Measurements from ENCODE around the gene EZH1. TPM values are rescaled to one million over a fixed set of nuclear protein-coding genes. Genes with fewer than 3 reads are reported as not detected.
A peak's percentile ranks its signal among the peaks of the same experiment; 100 is the strongest.

EZH1 gene
- total and polyA plus RNA-seq, 2 experiments from 2014 or later = 22.4 to 22.8 TPM

DNA sequence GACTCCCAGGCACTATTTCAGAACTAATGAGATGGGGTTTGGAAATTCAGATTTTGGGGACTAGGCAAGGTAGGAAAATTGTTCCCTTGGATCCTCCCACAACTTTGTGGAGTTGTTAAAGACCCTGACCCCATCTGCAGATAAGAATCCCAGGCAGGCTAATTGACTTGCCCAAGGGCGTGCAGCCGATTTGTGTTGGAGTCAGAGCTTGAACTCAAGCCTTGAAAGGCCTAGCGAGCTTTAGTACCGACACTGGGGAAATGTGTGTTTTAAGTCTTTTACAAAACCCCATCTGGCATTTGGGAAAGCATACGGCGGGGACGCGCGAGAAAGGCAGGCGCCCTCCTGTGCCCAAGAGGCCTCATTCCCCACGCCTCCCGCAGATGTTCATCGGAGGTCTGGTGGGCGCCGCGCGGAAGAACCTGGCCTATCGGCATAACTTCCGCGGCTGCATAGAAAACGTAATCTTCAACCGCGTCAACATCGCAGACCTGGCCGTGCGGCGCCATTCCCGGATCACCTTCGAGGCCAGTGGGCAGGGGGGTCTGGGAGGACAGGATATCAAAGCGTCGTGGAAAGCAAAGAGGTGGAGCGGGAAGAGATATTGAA, 58.2 kb downstream of the EZH1 start:
- no peaks in the 10 kb centered on the region for H4K20me1 ChIP-seq (ENCODE audit: insufficient read depth)
- in situ Hi-C loops (cut with MboI) = no loop called here
- no peak for DNase-seq
- no peak overlapping the region for H2AFZ ChIP-seq
- no peaks in the 10 kb centered on the region for H3K9me2 ChIP-seq (ENCODE audit: insufficient read depth)
- H3K27me3 ChIP-seq (replicated peaks; ENCODE audit: insufficient read depth) = no peaks in the 10 kb centered on the region
- no peaks in the 10 kb centered on the region for H3K9me3 ChIP-seq (ENCODE audit: low read depth)
- 92 to 94% methylated on average over 29 to 32 of the region's 32 CpGs for WGBS, 2 experiments (ENCODE audit: low coverage in 1 of 2, low lambda C conversion rate in 2 of 2, missing lambda C conversion rate in 2 of 2)
- peaks cover 2% of the 10 kb centered on the region; the same call in 1 of the 2 replicates for H3K79me2 ChIP-seq (ENCODE audit: insufficient read depth)
- H3K27ac ChIP-seq = no peak overlapping the region
- TF ChIP-seq EZH2phosphoT487 (IDR thresholded peaks at IDR 0.05; ENCODE audit: insufficient read depth, low read depth) (no peak), EZH2 (IDR thresholded peaks at IDR 0.05; ENCODE audit: insufficient read depth, poor library complexity, severe bottlenecking) (no peak)
- no peak overlapping the region for H3K4me2 ChIP-seq (ENCODE audit: unreplicated experiment)
- H3K4me3 ChIP-seq = no peak overlapping the region
- H3K36me3 ChIP-seq (ENCODE audit: low read depth) = no peaks in the 10 kb centered on the region
- H3K4me1 ChIP-seq (ENCODE audit: insufficient read depth) = 0 out of 2 replicates have a peak, but pooled peaks cover 6% of the 10 kb centered on the region
- peaks cover 8% of the 10 kb centered on the region for H3F3A ChIP-seq (ENCODE audit: insufficient read depth)
- H3K9ac ChIP-seq = no peak overlapping the region

DNA sequence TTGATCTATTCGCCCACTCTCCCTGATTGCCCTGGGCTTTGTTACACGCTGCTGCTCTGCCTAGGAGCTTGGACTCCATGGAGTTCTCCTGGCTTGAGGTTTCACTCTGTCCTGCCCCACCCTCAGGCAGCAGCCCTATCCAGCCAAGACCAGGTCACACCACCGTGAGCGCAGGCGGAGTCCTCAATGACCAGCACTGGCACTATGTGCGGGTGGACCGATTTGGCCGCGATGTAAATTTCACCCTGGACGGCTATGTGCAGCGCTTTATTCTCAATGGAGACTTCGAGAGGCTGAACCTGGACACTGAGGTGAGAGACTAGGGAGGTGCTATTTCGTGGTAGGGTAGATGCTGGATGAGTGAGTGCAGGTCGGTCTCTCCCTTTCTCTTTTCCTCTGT, 59.0 kb downstream of the EZH1 start:
- Histone ChIP-seq H3K36me3 (ENCODE audit: low read depth) (no peaks in the 10 kb centered on the region), H3K9ac (no peak overlapping the region), H3K27ac (no peak overlapping the region), H3K4me2 (ENCODE audit: unreplicated experiment) (no peak overlapping the region), H4K20me1 (ENCODE audit: insufficient read depth) (no peaks in the 10 kb centered on the region), H3F3A (ENCODE audit: insufficient read depth) (peaks cover 10% of the 10 kb centered on the region), H3K9me3 (ENCODE audit: low read depth) (no peaks in the 10 kb centered on the region), H3K27me3 (replicated peaks; ENCODE audit: insufficient read depth) (no peaks in the 10 kb centered on the region), H3K4me3 (no peak overlapping the region), H3K4me1 (ENCODE audit: insufficient read depth) (0 out of 2 replicates have a peak, but pooled peaks cover 8% of the 10 kb centered on the region), H3K9me2 (ENCODE audit: insufficient read depth) (no peaks in the 10 kb centered on the region), H2AFZ (no peak overlapping the region), H3K79me2 (ENCODE audit: insufficient read depth) (peaks cover 6% of the 10 kb centered on the region; the same call in 1 of the 2 replicates)
- WGBS, 2 experiments (ENCODE audit: low coverage in 1 of 2, low lambda C conversion rate in 2 of 2, missing lambda C conversion rate in 2 of 2) = 87 to 89% methylated on average over 14 of the region's 14 CpGs
- TF ChIP-seq EZH2 (IDR thresholded peaks at IDR 0.05; ENCODE audit: insufficient read depth, poor library complexity, severe bottlenecking) (no peak), EZH2phosphoT487 (IDR thresholded peaks at IDR 0.05; ENCODE audit: insufficient read depth, low read depth) (no peak)
- in situ Hi-C loops (cut with MboI) = no loop called here
- DNase-seq = no peak

DNA sequence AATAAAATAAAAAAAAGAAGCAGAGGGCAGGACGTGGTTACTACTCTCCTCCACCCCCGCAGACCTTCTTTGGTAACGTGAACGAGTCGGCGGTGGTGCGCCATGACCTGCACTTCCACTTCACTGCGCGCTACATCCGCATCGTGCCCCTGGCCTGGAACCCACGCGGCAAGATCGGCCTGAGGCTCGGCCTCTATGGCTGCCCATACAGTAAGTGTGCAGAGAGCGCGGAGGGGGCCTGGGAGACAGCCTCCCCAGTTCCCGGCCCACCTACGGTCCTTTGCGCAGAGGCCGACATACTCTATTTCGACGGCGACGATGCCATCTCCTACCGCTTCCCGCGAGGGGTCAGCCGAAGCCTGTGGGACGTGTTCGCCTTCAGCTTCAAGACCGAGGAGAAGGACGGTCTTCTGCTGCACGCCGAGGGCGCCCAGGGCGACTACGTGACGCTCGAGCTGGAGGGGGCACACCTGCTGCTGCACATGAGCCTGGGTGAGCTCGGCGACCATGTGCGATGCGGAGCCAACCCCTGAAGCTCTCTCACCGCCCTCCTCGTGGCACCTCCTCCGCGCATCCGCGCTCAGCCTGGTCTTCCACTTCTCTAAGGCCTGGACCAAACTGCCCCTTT, 59.8 kb downstream of the EZH1 start:
- WGBS, 2 experiments (ENCODE audit: low coverage in 1 of 2, low lambda C conversion rate in 2 of 2, missing lambda C conversion rate in 2 of 2) = 92 to 94% methylated on average over 43 to 50 of the region's 50 CpGs
- H3K9me2 ChIP-seq (ENCODE audit: insufficient read depth) = no peaks in the 10 kb centered on the region
- H3K36me3 ChIP-seq (ENCODE audit: low read depth) = no peaks in the 10 kb centered on the region
- no peak overlapping the region for H3K27ac ChIP-seq
- peaks cover 10% of the 10 kb centered on the region for H3F3A ChIP-seq (ENCODE audit: insufficient read depth)
- peaks cover 8% of the 10 kb centered on the region; the same call in 1 of the 2 replicates for H3K4me1 ChIP-seq (ENCODE audit: insufficient read depth)
- H2AFZ ChIP-seq = no peak overlapping the region
- in situ Hi-C loops (cut with MboI) = no loop called here
- no peaks in the 10 kb centered on the region for H3K9me3 ChIP-seq (ENCODE audit: low read depth)
- peaks cover 6% of the 10 kb centered on the region; the same call in 1 of the 2 replicates for H3K79me2 ChIP-seq (ENCODE audit: insufficient read depth)
- TF ChIP-seq EZH2phosphoT487 (IDR thresholded peaks at IDR 0.05; ENCODE audit: insufficient read depth, low read depth) (no peak), EZH2 (IDR thresholded peaks at IDR 0.05; ENCODE audit: insufficient read depth, poor library complexity, severe bottlenecking) (no peak)
- H3K4me3 ChIP-seq = no peak overlapping the region
- no peak overlapping the region for H3K9ac ChIP-seq
- DNase-seq = no peak
- H3K27me3 ChIP-seq (replicated peaks; ENCODE audit: insufficient read depth) = no peaks in the 10 kb centered on the region
- H3K4me2 ChIP-seq (ENCODE audit: unreplicated experiment) = no peak overlapping the region
- H4K20me1 ChIP-seq (ENCODE audit: insufficient read depth) = no peaks in the 10 kb centered on the region

DNA sequence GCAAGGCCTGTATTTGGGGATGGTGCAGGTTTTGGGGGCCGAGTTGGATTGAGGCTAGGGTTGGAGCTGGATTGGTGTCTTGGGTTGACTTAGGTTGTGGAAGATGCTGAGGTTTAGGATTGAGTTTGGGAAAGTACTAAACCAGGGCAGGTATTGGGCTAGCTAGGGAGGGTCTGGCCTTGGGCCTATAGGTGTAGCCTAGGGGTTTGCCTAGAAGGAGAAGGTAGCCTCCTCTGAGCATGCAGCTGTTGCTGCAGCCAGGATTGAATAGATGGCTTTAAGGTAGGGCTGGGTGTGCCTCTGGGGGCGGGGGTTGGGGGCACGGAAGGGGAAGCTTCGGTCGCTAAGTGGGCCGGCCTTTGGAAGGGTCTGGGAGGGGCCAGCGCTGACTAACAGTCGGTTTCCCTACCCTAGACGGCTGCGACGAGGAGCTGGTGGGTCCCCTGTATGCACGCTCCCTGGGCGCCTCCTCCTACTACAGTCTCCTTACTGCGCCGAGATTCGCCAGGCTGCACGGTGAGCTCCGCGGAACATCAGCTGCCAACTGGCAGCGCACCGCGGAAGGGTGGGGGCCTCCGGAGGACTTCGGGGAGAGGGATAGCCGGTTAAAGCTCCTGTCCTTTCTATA, 61.3 kb downstream of the EZH1 start:
- no peaks in the 10 kb centered on the region for H4K20me1 ChIP-seq (ENCODE audit: insufficient read depth)
- H3K9me2 ChIP-seq (ENCODE audit: insufficient read depth) = no peaks in the 10 kb centered on the region
- H3K79me2 ChIP-seq (ENCODE audit: insufficient read depth) = peaks cover 6% of the 10 kb centered on the region; the same call in 1 of the 2 replicates
- in situ Hi-C loops (cut with MboI) = no loop called here
- peaks cover 14% of the 10 kb centered on the region for H3F3A ChIP-seq (ENCODE audit: insufficient read depth)
- H3K4me3 ChIP-seq = peak overlapping the region; percentile 79
- no peaks in the 10 kb centered on the region for H3K9me3 ChIP-seq (ENCODE audit: low read depth)
- TF ChIP-seq EZH2 (IDR thresholded peaks at IDR 0.05; ENCODE audit: insufficient read depth, poor library complexity, severe bottlenecking) (no peak), EZH2phosphoT487 (IDR thresholded peaks at IDR 0.05; ENCODE audit: insufficient read depth, low read depth) (no peak)
- peaks cover 18% of the 10 kb centered on the region for H3K4me1 ChIP-seq (ENCODE audit: insufficient read depth)
- H3K27me3 ChIP-seq (replicated peaks; ENCODE audit: insufficient read depth) = no peaks in the 10 kb centered on the region
- peak overlapping the region; percentile 74 for H3K9ac ChIP-seq
- WGBS, 2 experiments (ENCODE audit: low coverage in 1 of 2, low lambda C conversion rate in 2 of 2, missing lambda C conversion rate in 2 of 2) = 54 to 57% methylated on average over 17 to 25 of the region's 25 CpGs
- H2AFZ ChIP-seq = no peak overlapping the region
- H3K36me3 ChIP-seq (ENCODE audit: low read depth) = no peaks in the 10 kb centered on the region
- DNase-seq = no peak
- H3K4me2 ChIP-seq (ENCODE audit: unreplicated experiment) = peak overlapping the region; percentile 71
- H3K27ac ChIP-seq = no peak overlapping the region

Data from GM23248 (cell line).